ENCODE results near the gene TUBAL3. TPM values are rescaled to one million over a fixed set of nuclear protein-coding genes. Genes with fewer than 3 reads are reported as not detected.
"Not testable (repeated sequence)": the region's sequence is repeated elsewhere in the genome, so short reads cannot be mapped to it uniquely, and the experiment has no call there.

The TUBAL3 gene
- polyA plus RNA-seq, 1 donor (not counting 4 experiments of a cell fraction or from before 2014, with no cell fraction given): 2.6 TPM

- Histone ChIP-seq H2AFZ (ENCODE audit: control insufficient read depth, low read length) (peak overlapping the region; percentile 96), H3K9me1 (ENCODE audit: control insufficient read depth, extremely low read depth, insufficient read depth, low read length) (no peaks in the 10 kb centered on the region), H3K27ac (ENCODE audit: control insufficient read depth, insufficient read depth, low read length) (peak overlapping the region; percentile 70), H3K79me2 (ENCODE audit: control insufficient read depth, insufficient read depth, low read length) (peaks cover 42% of the 10 kb centered on the region), H3K27me3 (ENCODE audit: control insufficient read depth, extremely low read depth, insufficient read depth, low read length) (no peaks in the 10 kb centered on the region), H4K20me1 (ENCODE audit: control insufficient read depth, extremely low read depth, insufficient read depth, low read length) (no peaks in the 10 kb centered on the region), H3K4me2 (ENCODE audit: control insufficient read depth, extremely low read depth, insufficient read depth, low read depth, low read length) (peak overlapping the region; percentile 88), H3K4me1 (ENCODE audit: control insufficient read depth, extremely low read depth, insufficient read depth, low read length) (peaks cover 18% of the 10 kb centered on the region), H3K9ac (ENCODE audit: control insufficient read depth, extremely low read depth, insufficient read depth, low read length) (peak overlapping the region; percentile 84), H3K36me3 (ENCODE audit: control insufficient read depth in 2 of 2, extremely low read depth in 1 of 2, insufficient read depth in 2 of 2, low read length in 2 of 2) (no peaks in the 10 kb centered on the region), H3K4me3 (ENCODE audit: control insufficient read depth in 2 of 3, extremely low read depth in 1 of 3, insufficient read depth in 2 of 3, low read depth in 1 of 3, low read length in 3 of 3) (peak overlapping the region in 1 of 3 experiments; percentile 66), H3K9me3 (ENCODE audit: control insufficient read depth, low read depth, low read length) (no peaks in the 10 kb centered on the region)
- DNase-seq (ENCODE audit: low read depth, low spot score) (no peak), FAIRE-seq (no peak)
- dilution Hi-C loops (cut with MboI; ENCODE audit: extremely low pct_ligation_motif_present, low sequenced_read_pairs): no loop called here
- no peak for TF ChIP-seq CTCF (optimal IDR thresholded peaks at IDR 0.05 in 1 of 3, IDR thresholded peaks at IDR 0.05 in 1 of 3, conservative IDR thresholded peaks at IDR 0.05 in 1 of 3; ENCODE audit: extremely low read depth in 1 of 3, insufficient read depth in 2 of 3, low read length in 3 of 3)
- no peak for TF ChIP-seq EZH2 (IDR thresholded peaks at IDR 0.05; ENCODE audit: low read length)
These were observed 7.3 kb upstream of the TUBAL3 start for GRCh38 chr10:5411941-5412276.

GRCh38 chr10:5410787-5411186, 6.2 kb upstream of the TUBAL3 start:
- H3K36me3 ChIP-seq (ENCODE audit: control insufficient read depth in 2 of 2, extremely low read depth in 1 of 2, insufficient read depth in 2 of 2, low read length in 2 of 2); DNase-seq (ENCODE audit: low read depth, low spot score); H3K4me3 ChIP-seq (ENCODE audit: control insufficient read depth in 2 of 3, extremely low read depth in 1 of 3, insufficient read depth in 2 of 3, low read depth in 1 of 3, low read length in 3 of 3); dilution Hi-C loops (cut with MboI; ENCODE audit: extremely low pct_ligation_motif_present, low sequenced_read_pairs); H3K4me2 ChIP-seq (ENCODE audit: control insufficient read depth, extremely low read depth, insufficient read depth, low read depth, low read length); FAIRE-seq; H3K27me3 ChIP-seq (ENCODE audit: control insufficient read depth, extremely low read depth, insufficient read depth, low read length); H3K27ac ChIP-seq (ENCODE audit: control insufficient read depth, insufficient read depth, low read length); H3K9ac ChIP-seq (ENCODE audit: control insufficient read depth, extremely low read depth, insufficient read depth, low read length); H3K9me1 ChIP-seq (ENCODE audit: control insufficient read depth, extremely low read depth, insufficient read depth, low read length); H4K20me1 ChIP-seq (ENCODE audit: control insufficient read depth, extremely low read depth, insufficient read depth, low read length); H3K9me3 ChIP-seq (ENCODE audit: control insufficient read depth, low read depth, low read length); H2AFZ ChIP-seq (ENCODE audit: control insufficient read depth, low read length): not testable (repeated sequence)
- Histone ChIP-seq H3K4me1 (ENCODE audit: control insufficient read depth, extremely low read depth, insufficient read depth, low read length) (peaks cover 18% of the 10 kb centered on the region), H3K79me2 (ENCODE audit: control insufficient read depth, insufficient read depth, low read length) (peaks cover 31% of the 10 kb centered on the region)

GRCh38 chr10:5406918-5407317, 2.3 kb upstream of the TUBAL3 start:
- Histone ChIP-seq H3K9me3 (ENCODE audit: control insufficient read depth, low read depth, low read length) (no peaks in the 10 kb centered on the region), H3K79me2 (ENCODE audit: control insufficient read depth, insufficient read depth, low read length) (no peaks in the 10 kb centered on the region), H3K4me2 (ENCODE audit: control insufficient read depth, extremely low read depth, insufficient read depth, low read depth, low read length) (no peak overlapping the region), H2AFZ (ENCODE audit: control insufficient read depth, low read length) (no peak overlapping the region), H3K9me1 (ENCODE audit: control insufficient read depth, extremely low read depth, insufficient read depth, low read length) (no peaks in the 10 kb centered on the region), H3K27ac (ENCODE audit: control insufficient read depth, insufficient read depth, low read length) (no peak overlapping the region), H3K36me3 (ENCODE audit: control insufficient read depth in 2 of 2, extremely low read depth in 1 of 2, insufficient read depth in 2 of 2, low read length in 2 of 2) (no peaks in the 10 kb centered on the region), H4K20me1 (ENCODE audit: control insufficient read depth, extremely low read depth, insufficient read depth, low read length) (no peaks in the 10 kb centered on the region), H3K4me1 (ENCODE audit: control insufficient read depth, extremely low read depth, insufficient read depth, low read length) (peaks cover 10% of the 10 kb centered on the region), H3K9ac (ENCODE audit: control insufficient read depth, extremely low read depth, insufficient read depth, low read length) (no peak overlapping the region), H3K27me3 (ENCODE audit: control insufficient read depth, extremely low read depth, insufficient read depth, low read length) (no peaks in the 10 kb centered on the region), H3K4me3 (ENCODE audit: control insufficient read depth in 2 of 3, extremely low read depth in 1 of 3, insufficient read depth in 2 of 3, low read depth in 1 of 3, low read length in 3 of 3) (no peak overlapping the region)
- DNase-seq (ENCODE audit: low read depth, low spot score) (no peak), FAIRE-seq (no peak)
- dilution Hi-C loops (cut with MboI; ENCODE audit: extremely low pct_ligation_motif_present, low sequenced_read_pairs): no loop called here
- no peak for TF ChIP-seq EZH2 (IDR thresholded peaks at IDR 0.05; ENCODE audit: low read length)
- TF ChIP-seq CTCF (optimal IDR thresholded peaks at IDR 0.05 in 1 of 3, IDR thresholded peaks at IDR 0.05 in 1 of 3, conservative IDR thresholded peaks at IDR 0.05 in 1 of 3; ENCODE audit: extremely low read depth in 1 of 3, insufficient read depth in 2 of 3, low read length in 3 of 3): no peak
